ENCODE data around the gene MTURN.

DNA sequence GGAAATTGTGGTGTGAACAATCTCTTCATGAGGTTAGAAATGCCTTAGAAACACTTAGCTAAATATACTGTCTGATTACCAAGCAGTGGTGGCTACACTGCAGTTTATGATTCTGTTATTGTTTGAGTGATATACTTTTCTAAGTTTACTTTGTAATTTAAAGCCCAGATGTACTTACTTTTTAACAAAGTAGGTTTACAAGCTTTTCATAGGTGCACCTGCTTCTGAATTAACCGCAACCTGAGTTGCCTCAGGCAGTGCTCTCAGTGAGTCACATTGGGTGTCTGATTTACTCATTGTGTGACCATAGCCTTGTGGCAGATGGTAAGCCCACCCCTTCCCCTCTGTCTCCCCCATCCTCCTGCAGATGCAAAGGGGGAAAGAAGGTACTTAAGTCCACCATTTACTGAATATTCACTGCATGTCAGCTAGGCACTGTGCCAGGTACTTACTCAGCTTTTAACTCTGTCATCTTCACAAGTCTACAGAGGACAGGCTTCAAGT is 9.0 kb downstream of the MTURN start:
- TF ChIP-seq, protein P1, sequence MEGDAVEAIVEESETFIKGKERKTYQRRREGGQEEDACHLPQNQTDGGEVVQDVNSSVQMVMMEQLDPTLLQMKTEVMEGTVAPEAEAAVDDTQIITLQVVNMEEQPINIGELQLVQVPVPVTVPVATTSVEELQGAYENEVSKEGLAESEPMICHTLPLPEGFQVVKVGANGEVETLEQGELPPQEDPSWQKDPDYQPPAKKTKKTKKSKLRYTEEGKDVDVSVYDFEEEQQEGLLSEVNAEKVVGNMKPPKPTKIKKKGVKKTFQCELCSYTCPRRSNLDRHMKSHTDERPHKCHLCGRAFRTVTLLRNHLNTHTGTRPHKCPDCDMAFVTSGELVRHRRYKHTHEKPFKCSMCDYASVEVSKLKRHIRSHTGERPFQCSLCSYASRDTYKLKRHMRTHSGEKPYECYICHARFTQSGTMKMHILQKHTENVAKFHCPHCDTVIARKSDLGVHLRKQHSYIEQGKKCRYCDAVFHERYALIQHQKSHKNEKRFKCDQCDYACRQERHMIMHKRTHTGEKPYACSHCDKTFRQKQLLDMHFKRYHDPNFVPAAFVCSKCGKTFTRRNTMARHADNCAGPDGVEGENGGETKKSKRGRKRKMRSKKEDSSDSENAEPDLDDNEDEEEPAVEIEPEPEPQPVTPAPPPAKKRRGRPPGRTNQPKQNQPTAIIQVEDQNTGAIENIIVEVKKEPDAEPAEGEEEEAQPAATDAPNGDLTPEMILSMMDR (IDR thresholded peaks at IDR 0.05): no peak
- TF ChIP-seq POLR2A (IDR thresholded peaks at IDR 0.05): no peak

All from thyroid gland (tissue), 4 donors.